SK-N-SH (cell line): ENCODE measurements around the gene CDCP2.

Experiments
- EZH2phosphoT487 ChIP-seq: fragments of 200-600 bp; sonication (generic); IDR thresholded peaks from 2 replicates; pipeline ENCODE4 v1.6.1; 2017; ENCODE audit warnings: low read depth, mixed run types, mild to moderate bottlenecking, antibody characterized with exemption, moderate library complexity, borderline replicate concordance
- GABPA ChIP-seq: IDR thresholded peaks from 2 replicates; pipeline ENCODE4 v1.4.0; 2012; ENCODE audit warnings: low read depth, mild to moderate bottlenecking
- TF ChIP-seq, protein P1 (sequence below): fragments of 200-600 bp; sonication (generic); IDR thresholded peaks from 2 replicates; pipeline ENCODE4 v1.6.1; 2017; ENCODE audit warnings: antibody characterized with exemption, mild to moderate bottlenecking, moderate library complexity

DNA sequence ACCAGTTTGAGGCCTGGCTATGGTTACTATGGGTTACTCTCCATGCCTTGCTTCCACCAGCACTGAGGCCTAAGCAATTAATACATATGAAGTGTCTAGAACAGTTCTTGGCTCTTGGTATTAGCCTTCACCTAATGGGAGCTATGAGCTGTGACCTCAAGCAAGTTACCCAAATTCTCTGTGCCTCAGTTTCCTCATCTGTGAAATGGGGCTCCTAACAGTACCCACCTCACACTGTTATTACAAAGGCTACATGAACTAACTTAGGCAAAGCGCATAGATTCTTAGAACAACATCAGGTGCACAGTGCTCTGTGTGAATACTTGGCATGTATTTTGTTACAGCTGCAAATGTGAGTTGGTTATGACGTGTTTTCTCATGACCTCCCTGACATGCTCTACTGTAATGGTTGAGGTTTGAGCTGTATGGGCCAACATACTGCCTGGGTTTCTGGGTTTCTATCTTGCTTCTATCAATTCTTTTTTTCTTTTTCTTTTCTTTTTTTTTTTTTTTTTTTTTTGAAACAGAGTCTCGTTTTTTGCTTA is 26.5 kb downstream of the CDCP2 start:
- TF ChIP-seq, protein P1, sequence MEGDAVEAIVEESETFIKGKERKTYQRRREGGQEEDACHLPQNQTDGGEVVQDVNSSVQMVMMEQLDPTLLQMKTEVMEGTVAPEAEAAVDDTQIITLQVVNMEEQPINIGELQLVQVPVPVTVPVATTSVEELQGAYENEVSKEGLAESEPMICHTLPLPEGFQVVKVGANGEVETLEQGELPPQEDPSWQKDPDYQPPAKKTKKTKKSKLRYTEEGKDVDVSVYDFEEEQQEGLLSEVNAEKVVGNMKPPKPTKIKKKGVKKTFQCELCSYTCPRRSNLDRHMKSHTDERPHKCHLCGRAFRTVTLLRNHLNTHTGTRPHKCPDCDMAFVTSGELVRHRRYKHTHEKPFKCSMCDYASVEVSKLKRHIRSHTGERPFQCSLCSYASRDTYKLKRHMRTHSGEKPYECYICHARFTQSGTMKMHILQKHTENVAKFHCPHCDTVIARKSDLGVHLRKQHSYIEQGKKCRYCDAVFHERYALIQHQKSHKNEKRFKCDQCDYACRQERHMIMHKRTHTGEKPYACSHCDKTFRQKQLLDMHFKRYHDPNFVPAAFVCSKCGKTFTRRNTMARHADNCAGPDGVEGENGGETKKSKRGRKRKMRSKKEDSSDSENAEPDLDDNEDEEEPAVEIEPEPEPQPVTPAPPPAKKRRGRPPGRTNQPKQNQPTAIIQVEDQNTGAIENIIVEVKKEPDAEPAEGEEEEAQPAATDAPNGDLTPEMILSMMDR = no peak
- TF ChIP-seq GABPA = no peak
- no peak for TF ChIP-seq EZH2phosphoT487
